Esophagus muscularis mucosa (tissue), 4 donors: ENCODE data around the gene CDNF. TPM values are rescaled to one million over a fixed set of nuclear protein-coding genes. Genes with fewer than 3 reads are reported as not detected.
"Not testable (repeated sequence)": the region's sequence is repeated elsewhere in the genome, so short reads cannot be mapped to it uniquely, and the experiment has no call there.

Experiments used
- DNase-seq: peaks from one replicate; pipeline ENCODE4 v3.0.0-alpha.2; 2017; ENCODE audit errors: extremely low spot score
- H3K27ac ChIP-seq, 4 donors: fragments of 200-600 bp; sonication (generic); replicated peaks in 1 of 4; 1 replicate in 3 of 4; 2 replicates in 1 of 4; pipeline ENCODE4 v1.5.1; 2016 to 2019; ENCODE audit warnings: mild to moderate bottlenecking in 1 of 4
- H3K27me3 ChIP-seq, 4 donors: fragments of 200-600 bp; sonication (generic); one replicate each; pipeline versions ENCODE4 v1.5.1 to v1.6.0; 2016 to 2019
- H3K36me3 ChIP-seq, 4 donors: fragments of 200-600 bp; sonication (generic); one replicate each; pipeline ENCODE4 v1.5.1; 2016 to 2019
- H3K4me1 ChIP-seq, 4 donors: fragments of 200-600 bp; sonication (generic); one replicate each; pipeline ENCODE4 v1.5.1; 2016 to 2019
- H3K4me3 ChIP-seq, 4 donors: fragments of 200-600 bp; sonication (generic); 1 replicate in 2 of 4; 2 replicates in 2 of 4; pipeline ENCODE4 v1.5.1; 2016 to 2019; ENCODE audit warnings: mild to moderate bottlenecking in 4 of 4, moderate library complexity in 1 of 4
- H3K9me3 ChIP-seq, 4 donors: fragments of 200-600 bp; sonication (generic); 1 replicate in 3 of 4; 2 replicates in 1 of 4; pipeline ENCODE4 v1.5.1; 2016 to 2019
- CTCF ChIP-seq, 3 experiments: fragments of 200-600 bp in 2 of 3; fragments of 450-650 bp in 1 of 3; sonication (generic) in 2 of 3; IDR thresholded peaks; one replicate each; pipeline ENCODE4 v1.5.1; 2017 to 2019; ENCODE audit warnings: antibody characterized with exemption in 3 of 3, mild to moderate bottlenecking in 2 of 3, moderate library complexity in 1 of 3
- EP300 ChIP-seq: sonication (generic); formaldehyde crosslinking; IDR thresholded peaks from one replicate; pipeline ENCODE4 v1.6.1; 2017; ENCODE audit warnings: antibody characterized with exemption
- POLR2A ChIP-seq: fragments of 450-650 bp; IDR thresholded peaks from one replicate; pipeline ENCODE4 v1.6.1; 2017; ENCODE audit warnings: antibody characterized with exemption, moderate library complexity, mild to moderate bottlenecking, low read depth
- POLR2AphosphoS5 ChIP-seq, 2 donors: sonication (generic); formaldehyde crosslinking; IDR thresholded peaks; one replicate each; pipeline ENCODE4 v1.6.1; 2017; ENCODE audit warnings: antibody characterized with exemption in 2 of 2
- WGBS: methylation state at CpG from one replicate; pipeline ENCODE4 v1.1.5; 2018; 5-methylcytosine and 5-hydroxymethylcytosine counted together
- intact Hi-C: fragments of 100-400 bp; cut with DNase I; formaldehyde crosslinking; loops from one replicate; pipeline ENCODE4 v1.15.1; 2023
- total RNA-seq, 4 donors: library from RNA; depleted of rRNA; stranded (reverse); fragments of >200 nt; gene quantifications; one replicate each; pipeline versions ENCODE4 v1.1.0 to v1.2.1, GENCODE V29; 2016

CDNF gene
- total RNA-seq, 4 donors from 2014 or later = 0.45 to 3.7 (median 0.67) TPM

DNA sequence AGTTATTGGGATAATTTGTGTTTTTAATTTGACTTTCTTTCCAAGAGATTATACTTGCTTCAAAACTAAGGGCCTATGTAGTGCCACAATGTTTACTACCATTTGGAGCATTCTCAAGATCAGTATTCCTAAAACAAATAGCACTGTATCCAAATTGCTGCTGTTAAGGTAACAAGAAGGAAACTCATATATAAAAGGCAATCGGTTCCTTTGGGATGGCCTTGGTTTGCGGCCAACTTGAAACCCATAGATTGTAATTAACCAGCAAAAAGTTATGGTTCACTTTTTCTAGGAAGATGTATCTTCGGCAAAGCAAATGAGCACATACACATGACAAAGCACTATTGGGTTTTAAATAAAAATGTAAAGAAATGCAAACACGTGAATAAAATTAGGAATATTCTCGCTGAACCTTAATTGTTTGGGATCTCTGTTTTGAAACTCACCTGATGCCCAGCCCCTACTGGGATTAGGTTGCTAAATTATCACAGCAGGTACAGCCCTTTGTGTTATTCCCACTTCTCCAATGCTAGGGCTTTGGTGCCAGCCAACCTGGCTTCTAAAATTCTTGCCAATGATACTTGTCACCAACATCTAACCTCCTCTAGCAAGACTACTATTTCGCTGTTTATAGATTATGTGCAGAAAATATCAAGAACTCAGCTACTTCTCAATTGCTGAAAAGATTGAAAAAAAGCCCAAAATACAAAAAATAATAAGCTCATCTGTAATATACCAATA, 16.0 kb downstream of the CDNF start:
- DNase-seq = no peak
- Histone ChIP-seq H3K9me3 (no peaks in the 10 kb centered on the region), H3K27ac (no peak overlapping the region), H3K4me1 (no peaks in the 10 kb centered on the region), H3K36me3 (no peaks in the 10 kb centered on the region), H3K4me3 (no peak overlapping the region), H3K27me3 (no peaks in the 10 kb centered on the region)
- no peak for TF ChIP-seq POLR2A
- TF ChIP-seq EP300 = no peak
- TF ChIP-seq CTCF (IDR thresholded peaks at IDR 0.05) = no peak
- TF ChIP-seq POLR2AphosphoS5 (IDR thresholded peaks at IDR 0.05) = no peak
- intact Hi-C loops = loop anchor here (5.0 kb wide), 2 partner anchors 285 to 325 kb away; no protein-coding TSS in a partner anchor
- WGBS = 83% methylated on average over 6 of the region's 6 CpGs

GRCh38 chr10:14820775-14821154, 17.1 kb downstream of the CDNF start:
- H3K27me3 ChIP-seq = no peaks in the 10 kb centered on the region
- no peak overlapping the region for H3K4me3 ChIP-seq
- 86% methylated on average over 5 of the region's 5 CpGs for WGBS
- TF ChIP-seq CTCF (IDR thresholded peaks at IDR 0.05) (no peak), POLR2A (no peak), EP300 (no peak), POLR2AphosphoS5 (IDR thresholded peaks at IDR 0.05) (no peak)
- DNase-seq = no peak
- no peaks in the 10 kb centered on the region for H3K9me3 ChIP-seq
- H3K36me3 ChIP-seq = no peaks in the 10 kb centered on the region
- no peaks in the 10 kb centered on the region for H3K4me1 ChIP-seq
- no peak overlapping the region for H3K27ac ChIP-seq
- intact Hi-C loops = loop anchor here (5.0 kb wide), 2 partner anchors 283 to 323 kb away; no protein-coding TSS in a partner anchor

DNA sequence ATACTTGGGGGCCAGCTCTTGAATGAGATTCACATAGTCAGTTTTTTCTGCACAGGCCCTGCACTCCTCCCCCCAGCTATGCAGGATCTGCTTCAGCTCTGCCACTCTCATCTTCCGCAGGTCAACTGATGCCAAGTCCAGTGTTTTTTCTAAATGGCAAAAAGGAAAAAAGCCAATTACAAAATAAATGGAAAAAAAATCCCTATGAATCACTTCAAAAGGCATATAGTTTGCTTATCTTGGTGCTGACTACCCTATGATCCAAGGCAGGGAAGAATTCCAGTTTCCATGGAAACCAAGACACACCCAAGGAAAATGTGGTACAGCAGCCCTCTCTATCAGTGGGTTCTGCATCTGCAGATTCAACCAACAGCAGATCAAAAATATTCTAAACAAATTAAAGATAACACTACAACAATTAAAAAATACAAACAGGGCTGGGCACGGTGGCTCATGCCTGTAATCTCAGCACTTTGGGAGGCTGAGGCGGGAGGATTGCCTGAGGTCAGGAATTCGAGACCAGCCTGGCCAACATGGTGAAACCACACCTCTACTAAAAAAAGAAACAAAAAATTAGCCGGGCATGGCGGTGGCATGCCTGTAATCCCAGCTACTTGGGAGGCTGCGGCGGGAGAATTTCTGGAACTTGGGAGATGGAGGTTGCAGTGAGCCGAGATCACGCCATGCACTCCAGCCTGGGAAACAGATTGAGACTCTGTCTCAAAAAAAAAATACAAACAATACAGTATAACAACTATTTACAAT, 17.6 kb downstream of the CDNF start:
- no peak for DNase-seq
- no peaks in the 10 kb centered on the region for H3K36me3 ChIP-seq
- no peaks in the 10 kb centered on the region for H3K27me3 ChIP-seq
- WGBS = 92% methylated on average over 10 of the region's 10 CpGs
- intact Hi-C loops = loop anchor here (5.0 kb wide), 2 partner anchors 283 to 323 kb away; no protein-coding TSS in a partner anchor
- H3K9me3 ChIP-seq = no peaks in the 10 kb centered on the region
- no peak overlapping the region for H3K27ac ChIP-seq
- TF ChIP-seq POLR2AphosphoS5 (IDR thresholded peaks at IDR 0.05) = no peak
- no peak for TF ChIP-seq CTCF (IDR thresholded peaks at IDR 0.05)
- no peak for TF ChIP-seq EP300
- TF ChIP-seq POLR2A = no peak
- no peak overlapping the region for H3K4me3 ChIP-seq
- no peaks in the 10 kb centered on the region for H3K4me1 ChIP-seq

DNA sequence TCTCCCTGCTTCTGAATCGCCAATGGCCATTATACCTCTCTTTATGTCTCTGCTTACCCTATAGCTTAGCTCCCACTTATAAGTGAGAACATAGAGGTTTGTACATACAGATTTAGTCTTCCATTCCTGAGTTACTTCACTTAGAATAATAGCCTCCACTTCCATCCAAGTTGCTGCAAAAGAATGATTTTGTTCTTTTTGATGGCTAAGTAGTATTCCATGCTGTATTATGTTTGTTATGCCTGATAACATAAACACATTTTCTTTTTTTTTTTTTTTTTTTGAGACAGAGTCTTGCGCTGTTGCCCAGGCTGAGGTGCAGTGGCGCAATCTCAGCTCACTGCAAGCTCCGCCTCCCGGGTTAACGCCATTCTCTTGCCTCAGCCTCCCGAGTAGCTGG, 21.1 kb downstream of the CDNF start:
- H3K4me1 ChIP-seq, intact Hi-C loops, DNase-seq, H3K36me3 ChIP-seq, H3K27me3 ChIP-seq, H3K27ac ChIP-seq, H3K9me3 ChIP-seq, H3K4me3 ChIP-seq: not testable (repeated sequence)
- 90% methylated on average over 7 of the region's 7 CpGs for WGBS

DNA sequence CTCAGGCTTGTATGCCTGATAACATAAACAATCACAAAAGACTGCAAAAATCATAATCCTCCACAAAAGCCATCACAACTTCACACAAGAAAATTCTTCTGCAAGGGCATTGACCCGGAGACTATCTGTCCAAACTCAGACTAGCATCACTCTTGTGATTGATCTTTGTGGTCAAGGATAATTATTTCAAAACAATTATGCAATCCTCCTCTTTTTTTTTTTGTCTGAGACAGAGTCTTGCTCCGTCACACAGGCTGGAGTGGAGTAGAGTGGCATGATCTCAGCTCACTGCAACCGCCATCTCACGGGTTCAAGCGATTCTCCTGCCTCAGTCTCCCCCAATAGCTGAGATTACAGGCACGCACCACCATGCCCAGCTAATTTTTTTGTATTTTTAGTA, 22.2 kb downstream of the CDNF start:
- no peaks in the 10 kb centered on the region for H3K4me1 ChIP-seq
- TF ChIP-seq CTCF (IDR thresholded peaks at IDR 0.05) (no peak), POLR2AphosphoS5 (IDR thresholded peaks at IDR 0.05) (no peak), EP300 (no peak), POLR2A (no peak)
- no peak for DNase-seq
- H3K27me3 ChIP-seq = no peaks in the 10 kb centered on the region
- no peaks in the 10 kb centered on the region for H3K9me3 ChIP-seq
- H3K36me3 ChIP-seq = no peaks in the 10 kb centered on the region
- no peak overlapping the region for H3K27ac ChIP-seq
- 90% methylated on average over 6 of the region's 6 CpGs for WGBS
- intact Hi-C loops = no loop called here
- H3K4me3 ChIP-seq = no peak overlapping the region
